Right ventricle myocardium superior (tissue), 1 donor: ENCODE data around the gene PRKCZ. TPM values are rescaled to one million over a fixed set of nuclear protein-coding genes. Genes with fewer than 3 reads are reported as not detected.
"Not testable (repeated sequence)": the region's sequence is repeated elsewhere in the genome, so short reads cannot be mapped to it uniquely, and the experiment has no call there.

Experiments
- ATAC-seq: fragments of 200-7000 bp; cut with Tn5 transposase; one replicate; pipeline ENCODE4 v1.9.1; 2020; ENCODE audit warnings: mild to moderate bottlenecking; ENCODE audit not compliant: poor library complexity
- DNase-seq: peaks from one replicate; pipeline ENCODE4 v3.0.0-alpha.2; 2020
- intact Hi-C: fragments of 100-400 bp; cut with DNase I; formaldehyde crosslinking; loops from one replicate; pipeline ENCODE4 v1.11.2; 2022
- total RNA-seq: library from RNA; stranded (reverse); fragmentation: NEBNext Ultra II Directional; extraction: Animal tissue kit (Norgen Biotek cat#: 25700); gene quantifications from one replicate; pipeline ENCODE4 v1.2.1, GENCODE V29; 2021
- donor health status: DM: no; HTN: yes; CAD: no; lungs with severe emphysema.

Gene PRKCZ
- total RNA-seq, 1 donor from 2014 or later, result 13.5 TPM

- DNase-seq, result peak; percentile 38
- intact Hi-C loops, result no loop called here
Measured at GRCh38 chr1:2104621-2105427, 54.6 kb downstream of the PRKCZ start.

GRCh38 chr1:2105781-2106524 lies 55.7 kb downstream of the PRKCZ start:
- intact Hi-C loops, result no loop called here
- ATAC-seq, result no peak
- peak; percentile 20 for DNase-seq

More at GRCh38 chr1:2104621-2105427, 54.6 kb downstream of the PRKCZ start:
- peak; percentile 21 for ATAC-seq

- DNase-seq, result peak; percentile 29
Measured at GRCh38 chr1:2106659-2107405, 56.6 kb downstream of the PRKCZ start.

GRCh38 chr1:2107586-2108212 lies 57.5 kb downstream of the PRKCZ start:
- ATAC-seq (no peak), DNase-seq (peak; percentile 15)
- intact Hi-C loops, result no loop called here

More at GRCh38 chr1:2106659-2107405, 56.6 kb downstream of the PRKCZ start:
- no peak for ATAC-seq
- intact Hi-C loops, result no loop called here

- intact Hi-C loops, result no loop called here
- ATAC-seq (no peak), DNase-seq (peak; percentile 47)
Measured at GRCh38 chr1:2108213-2108876, 58.1 kb downstream of the PRKCZ start.

- ATAC-seq, result no peak
- no peak for DNase-seq
- intact Hi-C loops, result no loop called here
Measured at GRCh38 chr1:2108877-2109580, 58.8 kb downstream of the PRKCZ start.

- DNase-seq, result peak; percentile 26
- intact Hi-C loops, result no loop called here
- ATAC-seq, result no peak
Measured at GRCh38 chr1:2109581-2110021, 59.4 kb downstream of the PRKCZ start.

GRCh38 chr1:2110191-2110737 lies 60.1 kb downstream of the PRKCZ start:
- DNase-seq, result peak; percentile 26
- intact Hi-C loops, result no loop called here
- ATAC-seq, result no peak

- intact Hi-C loops, result no loop called here
- DNase-seq (peak; percentile 35), ATAC-seq (no peak)
Measured at GRCh38 chr1:2110738-2111673, 60.8 kb downstream of the PRKCZ start.

GRCh38 chr1:2111674-2112035 lies 61.4 kb downstream of the PRKCZ start:
- intact Hi-C loops, result no loop called here
- peak; percentile 34 for DNase-seq
- no peak for ATAC-seq

GRCh38 chr1:2112280-2112701 lies 62.1 kb downstream of the PRKCZ start:
- ATAC-seq (no peak), DNase-seq (peak; percentile 16)
- intact Hi-C loops, result no loop called here

- no peak for ATAC-seq
- intact Hi-C loops, result no loop called here
- peak; percentile 22 for DNase-seq
Measured at GRCh38 chr1:2113620-2114135, 63.5 kb downstream of the PRKCZ start.

GRCh38 chr1:2114635-2115007 lies 64.4 kb downstream of the PRKCZ start:
- ATAC-seq, intact Hi-C loops: not testable (repeated sequence)
- peak; percentile 7 for DNase-seq

- ATAC-seq (no peak), DNase-seq (peak; percentile 39)
- intact Hi-C loops, result no loop called here
Measured at GRCh38 chr1:2115008-2115641, 64.9 kb downstream of the PRKCZ start.

- ATAC-seq, result no peak
- peak; percentile 28 for DNase-seq
- intact Hi-C loops, result no loop called here
Measured at GRCh38 chr1:2115702-2116341, 65.6 kb downstream of the PRKCZ start.
